HL-60 (cell line): ENCODE results near the gene NPHS1.

Experiments used
- DNase-seq, 2 experiments: peaks; one replicate each; pipeline ENCODE4 v3.0.0-alpha.2; 2010 to 2020; ENCODE audit warnings: low read depth in 1 of 2, low spot score in 1 of 2
- H3K27ac ChIP-seq: fragments of 250-450 bp; sonication (Bioruptor Pico); replicated peaks from 2 replicates; pipeline ENCODE4 v1.5.1; 2020; ENCODE audit warnings: mild to moderate bottlenecking, moderate library complexity
- H3K27me3 ChIP-seq: fragments of 250-450 bp; sonication (Bioruptor Pico); 2 replicates; pipeline ENCODE4 v1.5.1; 2021; ENCODE audit warnings: mild to moderate bottlenecking, moderate library complexity; ENCODE audit not compliant: insufficient read depth, poor library complexity, severe bottlenecking
- H3K4me3 ChIP-seq: replicated peaks from 2 replicates; pipeline ENCODE4 v1.5.1; 2011; ENCODE audit warnings: mild to moderate bottlenecking, control low read depth, low read length; ENCODE audit not compliant: insufficient read depth
- CTCF ChIP-seq: IDR thresholded peaks from one replicate; pipeline ENCODE4 v1.5.1; 2011; ENCODE audit warnings: low read length, control low read depth, inconsistent platforms; ENCODE audit not compliant: insufficient read depth
- GABPA ChIP-seq: IDR thresholded peaks from 2 replicates; pipeline ENCODE4 v1.6.1; 2012; ENCODE audit warnings: low read depth
- POLR2AphosphoS5 ChIP-seq: IDR thresholded peaks from 2 replicates; pipeline ENCODE4 v1.6.1; 2012; ENCODE audit warnings: low read depth
- REST ChIP-seq: IDR thresholded peaks from 2 replicates; pipeline ENCODE4 v1.6.1; 2012; ENCODE audit warnings: low read depth; ENCODE audit not compliant: insufficient replicate concordance
- SPI1 ChIP-seq: IDR thresholded peaks from 2 replicates; pipeline ENCODE4 v1.6.1; 2012; ENCODE audit warnings: low read depth, mild to moderate bottlenecking, borderline replicate concordance

The NPHS1 gene

GRCh38 chr19:35777961-35778360 lies 74.3 kb downstream of the NPHS1 start:
- Histone ChIP-seq H3K27me3 (no peaks in the 10 kb centered on the region), H3K4me3 (no peak overlapping the region), H3K27ac (no peak overlapping the region)
- no peak for DNase-seq
- TF ChIP-seq POLR2AphosphoS5 (no peak), GABPA (no peak), REST (no peak), SPI1 (no peak), CTCF (no peak)

- Histone ChIP-seq H3K27ac (no peak overlapping the region), H3K4me3 (no peak overlapping the region), H3K27me3 (no peaks in the 10 kb centered on the region)
- no peak for TF ChIP-seq CTCF
- no peak for TF ChIP-seq REST
- TF ChIP-seq SPI1 = no peak
- TF ChIP-seq POLR2AphosphoS5 = no peak
- TF ChIP-seq GABPA = no peak
- DNase-seq = no peak
Observed at GRCh38 chr19:35777086-35777841, 75.0 kb downstream of the NPHS1 start.

- Histone ChIP-seq H3K4me3 (peak overlapping the region; percentile 87), H3K27ac (no peak overlapping the region), H3K27me3 (no peaks in the 10 kb centered on the region)
- no peak for DNase-seq
- TF ChIP-seq SPI1 = no peak
- TF ChIP-seq CTCF = no peak
Observed at GRCh38 chr19:35776102-35776788, 76.1 kb downstream of the NPHS1 start.
